H1 (cell line): ENCODE measurements around the gene BCAP31.

Source experiments
- ATF2 ChIP-seq: IDR thresholded peaks from 2 replicates; pipeline ENCODE4 v1.6.1; 2012; ENCODE audit warnings: low read length, inconsistent platforms
- CBX5 ChIP-seq: fragments of 300-800, 300-1000 bp; sonication (generic); IDR thresholded peaks from 2 replicates; pipeline ENCODE4 v1.7.1; 2016; ENCODE audit warnings: antibody characterized with exemption, low read length, low read depth
- CHD1 ChIP-seq: IDR thresholded peaks from 2 replicates; pipeline ENCODE4 v1.6.1; 2012; ENCODE audit warnings: low read depth, low read length, improper control_type of control experiment
- CTCF ChIP-seq, 3 experiments: IDR thresholded peaks; 1 replicate in 2 of 3; 2 replicates in 1 of 3; pipeline versions ENCODE4 v1.5.1 to v1.6.1; 2011; ENCODE audit warnings: low read length in 3 of 3, mild to moderate bottlenecking in 3 of 3, inconsistent platforms in 2 of 3, low read depth in 1 of 3, moderate library complexity in 1 of 3; ENCODE audit not compliant: insufficient read depth in 1 of 3; ENCODE audit errors: control extremely low read depth in 1 of 3
- EP300 ChIP-seq, 2 experiments: IDR thresholded peaks; 1 replicate in 1 of 2; 2 replicates in 1 of 2; pipeline ENCODE4 v1.6.1; 2011 to 2012; ENCODE audit warnings: low read depth in 2 of 2, low read length in 2 of 2, mild to moderate bottlenecking in 2 of 2, borderline replicate concordance in 1 of 2, inconsistent platforms in 1 of 2, moderate library complexity in 1 of 2
- EZH2 ChIP-seq: fragments of 200-600 bp; sonication (generic); IDR thresholded peaks from 2 replicates; pipeline ENCODE4 v1.7.1; 2012; ENCODE audit warnings: low read depth, mild to moderate bottlenecking, moderate library complexity, low read length, inconsistent platforms; ENCODE audit not compliant: severe bottlenecking
- GTF2F1 ChIP-seq: IDR thresholded peaks from 2 replicates; pipeline ENCODE4 v1.6.1; 2012; ENCODE audit warnings: low read depth, low read length, improper control_type of control experiment, borderline replicate concordance
- JUN ChIP-seq: IDR thresholded peaks from 2 replicates; pipeline ENCODE4 v1.6.1; 2011; ENCODE audit warnings: low read depth, mild to moderate bottlenecking, improper control_type of control experiment, low read length
- JUND ChIP-seq: IDR thresholded peaks from 2 replicates; pipeline ENCODE4 v1.6.1; 2011; ENCODE audit warnings: mild to moderate bottlenecking, improper control_type of control experiment, low read length
- MAX ChIP-seq: IDR thresholded peaks from 2 replicates; pipeline ENCODE4 v1.6.1; 2012; ENCODE audit warnings: inconsistent platforms
- POLR2A ChIP-seq, 2 experiments: IDR thresholded peaks; 1 replicate in 1 of 2; 2 replicates in 1 of 2; pipeline ENCODE4 v1.6.1; 2011; ENCODE audit warnings: low read depth in 2 of 2, low read length in 2 of 2, mild to moderate bottlenecking in 2 of 2; ENCODE audit errors: control extremely low read depth in 1 of 2
- POLR2AphosphoS5 ChIP-seq: IDR thresholded peaks from 2 replicates; pipeline ENCODE4 v1.6.1; 2011; ENCODE audit warnings: low read depth, low read length
- SIRT6 ChIP-seq: IDR thresholded peaks from one replicate; pipeline ENCODE4 v1.7.1; 2012; ENCODE audit warnings: low read length, inconsistent platforms
- TAF7 ChIP-seq: optimal IDR thresholded peaks from 2 replicates; pipeline ENCODE3; 2011; ENCODE audit warnings: low read depth, mild to moderate bottlenecking, inconsistent platforms, low read length, moderate library complexity, borderline replicate concordance

- TF ChIP-seq CTCF (IDR thresholded peaks at IDR 0.05; ENCODE audit: control extremely low read depth in 1 of 3, insufficient read depth in 1 of 3, low read depth in 1 of 3, low read length in 3 of 3): no peak
- TF ChIP-seq MAX: no peak
- TF ChIP-seq TAF7: no peak
- TF ChIP-seq POLR2A (IDR thresholded peaks at IDR 0.05; ENCODE audit: control extremely low read depth in 1 of 2, low read depth in 2 of 2, low read length in 2 of 2): no peak
- no peak for TF ChIP-seq CBX5
- no peak for TF ChIP-seq ATF2
- no peak for TF ChIP-seq EZH2
- no peak for TF ChIP-seq GTF2F1
- no peak for TF ChIP-seq SIRT6
- TF ChIP-seq EP300 (IDR thresholded peaks at IDR 0.05; ENCODE audit: borderline replicate concordance in 1 of 2, low read depth in 2 of 2, low read length in 2 of 2): no peak
- no peak for TF ChIP-seq JUN
- TF ChIP-seq POLR2AphosphoS5: no peak
- no peak for TF ChIP-seq CHD1
- TF ChIP-seq JUND: no peak
Observed at GRCh38 chrX:153702336-153703035, 21.7 kb downstream of the BCAP31 start.
